Vagina (tissue), 2 donors: ENCODE data around the gene CYP2F1. TPM values are rescaled to one million over a fixed set of nuclear protein-coding genes. Genes with fewer than 3 reads are reported as not detected.
"Not testable (repeated sequence)": the region's sequence is repeated elsewhere in the genome, so short reads cannot be mapped to it uniquely, and the experiment has no call there.

Source experiments
- DNase-seq, 2 donors: peaks; one replicate each; pipeline ENCODE4 v3.0.0-alpha.2; 2017; ENCODE audit errors: extremely low spot score in 2 of 2
- H3K27ac ChIP-seq: fragments of 200-600 bp; sonication (generic); one replicate; pipeline ENCODE4 v1.5.1; 2019
- H3K27me3 ChIP-seq: fragments of 200-600 bp; sonication (generic); one replicate; pipeline ENCODE4 v1.5.1; 2019
- H3K36me3 ChIP-seq, 2 donors: fragments of 200-600 bp; sonication (generic); one replicate each; pipeline ENCODE4 v1.5.1; 2017 to 2019
- H3K4me1 ChIP-seq: fragments of 200-600 bp; sonication (generic); one replicate; pipeline ENCODE4 v1.5.1; 2019
- H3K4me3 ChIP-seq, 2 donors: fragments of 200-600 bp; sonication (generic); 1 replicate in 1 of 2; 2 replicates in 1 of 2; pipeline ENCODE4 v1.5.1; 2016 to 2019
- H3K9me3 ChIP-seq: fragments of 200-600 bp; sonication (generic); one replicate; pipeline ENCODE4 v1.5.1; 2019
- POLR2A ChIP-seq, 2 donors: fragments of 450-650 bp; IDR thresholded peaks; one replicate each; pipeline ENCODE4 v1.6.1; 2017; ENCODE audit warnings: antibody characterized with exemption in 2 of 2, mild to moderate bottlenecking in 2 of 2, moderate library complexity in 2 of 2
- POLR2AphosphoS5 ChIP-seq, 2 donors: sonication (generic); formaldehyde crosslinking; IDR thresholded peaks; one replicate each; pipeline ENCODE4 v1.9.0; 2017; ENCODE audit warnings: antibody characterized with exemption in 2 of 2, mild to moderate bottlenecking in 2 of 2, low read depth in 1 of 2; ENCODE audit not compliant: insufficient read depth in 1 of 2
- intact Hi-C: fragments of 100-400 bp; cut with DNase I; formaldehyde crosslinking; loops from one replicate; pipeline ENCODE4 v1.15.1; 2023
- total RNA-seq: library from RNA; depleted of rRNA; stranded (reverse); fragments of >200 nt; gene quantifications from one replicate; pipeline ENCODE4 v1.2.3, GENCODE V29; 2016
- TF ChIP-seq, protein P1 (sequence below), 3 experiments: fragments of 450-650 bp in 2 of 3; fragments of 200-600 bp in 1 of 3; sonication (generic) in 1 of 3; IDR thresholded peaks; one replicate each; pipeline ENCODE4 v1.5.1; 2017 to 2019; ENCODE audit warnings: antibody characterized with exemption in 3 of 3, mild to moderate bottlenecking in 2 of 3, moderate library complexity in 2 of 3

Gene CYP2F1
- total RNA-seq, 1 donor from 2014 or later = not detected

DNA sequence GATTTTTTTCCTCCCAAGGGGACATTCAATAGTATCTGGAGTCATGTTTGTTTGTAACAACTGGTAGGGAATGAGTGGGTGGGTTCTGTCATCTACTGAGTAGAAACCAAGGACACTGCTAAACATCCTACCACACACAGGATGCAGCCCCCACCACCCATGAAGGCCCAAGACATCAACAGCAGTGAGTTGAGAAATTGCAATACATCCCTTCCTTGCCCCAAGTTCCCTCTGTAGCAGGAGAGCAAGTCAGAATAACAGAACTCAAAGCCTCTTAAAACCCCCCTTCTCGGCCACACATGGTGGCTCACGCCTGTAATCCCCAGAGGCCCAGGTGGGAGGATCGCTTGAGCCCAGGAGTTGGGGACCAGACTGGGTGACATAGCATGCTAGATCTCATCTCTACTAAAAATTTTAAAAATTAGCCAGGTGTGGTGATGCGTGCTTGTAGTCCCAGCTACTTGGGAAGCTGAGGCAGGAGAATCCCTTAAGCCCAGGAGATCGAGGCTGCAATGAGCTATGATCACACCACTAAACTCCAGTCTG, 2.4 kb upstream of the CYP2F1 start:
- H3K27me3 ChIP-seq = no peaks in the 10 kb centered on the region
- H3K36me3 ChIP-seq = no peaks in the 10 kb centered on the region
- intact Hi-C loops = no loop called here
- TF ChIP-seq POLR2A (IDR thresholded peaks at IDR 0.05) (no peak), POLR2AphosphoS5 (IDR thresholded peaks at IDR 0.05; ENCODE audit: insufficient read depth in 1 of 2, low read depth in 1 of 2) (no peak)
- TF ChIP-seq, protein P1, sequence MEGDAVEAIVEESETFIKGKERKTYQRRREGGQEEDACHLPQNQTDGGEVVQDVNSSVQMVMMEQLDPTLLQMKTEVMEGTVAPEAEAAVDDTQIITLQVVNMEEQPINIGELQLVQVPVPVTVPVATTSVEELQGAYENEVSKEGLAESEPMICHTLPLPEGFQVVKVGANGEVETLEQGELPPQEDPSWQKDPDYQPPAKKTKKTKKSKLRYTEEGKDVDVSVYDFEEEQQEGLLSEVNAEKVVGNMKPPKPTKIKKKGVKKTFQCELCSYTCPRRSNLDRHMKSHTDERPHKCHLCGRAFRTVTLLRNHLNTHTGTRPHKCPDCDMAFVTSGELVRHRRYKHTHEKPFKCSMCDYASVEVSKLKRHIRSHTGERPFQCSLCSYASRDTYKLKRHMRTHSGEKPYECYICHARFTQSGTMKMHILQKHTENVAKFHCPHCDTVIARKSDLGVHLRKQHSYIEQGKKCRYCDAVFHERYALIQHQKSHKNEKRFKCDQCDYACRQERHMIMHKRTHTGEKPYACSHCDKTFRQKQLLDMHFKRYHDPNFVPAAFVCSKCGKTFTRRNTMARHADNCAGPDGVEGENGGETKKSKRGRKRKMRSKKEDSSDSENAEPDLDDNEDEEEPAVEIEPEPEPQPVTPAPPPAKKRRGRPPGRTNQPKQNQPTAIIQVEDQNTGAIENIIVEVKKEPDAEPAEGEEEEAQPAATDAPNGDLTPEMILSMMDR (IDR thresholded peaks at IDR 0.05) = no peak
- DNase-seq = no peak
- H3K27ac ChIP-seq = no peak overlapping the region
- no peaks in the 10 kb centered on the region for H3K9me3 ChIP-seq
- H3K4me1 ChIP-seq = no peaks in the 10 kb centered on the region
- no peak overlapping the region for H3K4me3 ChIP-seq

DNA sequence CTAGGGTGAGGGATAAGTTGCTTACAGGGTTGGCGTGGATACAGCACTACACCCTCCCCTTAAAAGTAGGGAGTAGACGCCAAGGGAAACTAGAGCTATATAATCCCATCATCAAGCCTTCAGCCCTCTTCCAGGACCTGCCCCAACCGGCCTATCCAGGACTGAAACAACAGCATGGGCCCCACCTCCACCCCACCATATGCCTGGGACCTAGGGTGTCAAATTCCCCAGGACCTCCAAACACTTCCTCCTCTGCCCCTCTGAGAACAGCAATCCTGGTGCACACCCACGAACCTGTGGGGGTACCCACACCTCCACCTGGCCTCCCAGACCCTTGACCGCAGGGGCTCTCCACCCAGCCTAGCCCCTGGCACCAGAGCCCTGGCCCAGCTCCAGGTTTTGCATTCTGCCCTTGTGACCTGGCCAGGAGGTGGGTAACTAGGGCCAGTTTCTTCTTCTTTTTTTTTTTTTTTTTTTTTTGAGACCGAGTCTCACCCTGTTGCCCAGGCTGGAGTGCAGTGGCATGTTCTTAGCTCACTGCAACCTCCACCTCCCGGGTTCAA, 1.4 kb upstream of the CYP2F1 start:
- no peak overlapping the region for H3K27ac ChIP-seq
- H3K36me3 ChIP-seq = no peaks in the 10 kb centered on the region
- no peak overlapping the region for H3K4me3 ChIP-seq
- no peaks in the 10 kb centered on the region for H3K27me3 ChIP-seq
- TF ChIP-seq POLR2AphosphoS5 (IDR thresholded peaks at IDR 0.05; ENCODE audit: insufficient read depth in 1 of 2, low read depth in 1 of 2) (no peak), POLR2A (IDR thresholded peaks at IDR 0.05) (no peak)
- TF ChIP-seq, protein P1 (IDR thresholded peaks at IDR 0.05) = no peak
- DNase-seq = no peak
- H3K9me3 ChIP-seq = no peaks in the 10 kb centered on the region
- no peaks in the 10 kb centered on the region for H3K4me1 ChIP-seq
- intact Hi-C loops = no loop called here

DNA sequence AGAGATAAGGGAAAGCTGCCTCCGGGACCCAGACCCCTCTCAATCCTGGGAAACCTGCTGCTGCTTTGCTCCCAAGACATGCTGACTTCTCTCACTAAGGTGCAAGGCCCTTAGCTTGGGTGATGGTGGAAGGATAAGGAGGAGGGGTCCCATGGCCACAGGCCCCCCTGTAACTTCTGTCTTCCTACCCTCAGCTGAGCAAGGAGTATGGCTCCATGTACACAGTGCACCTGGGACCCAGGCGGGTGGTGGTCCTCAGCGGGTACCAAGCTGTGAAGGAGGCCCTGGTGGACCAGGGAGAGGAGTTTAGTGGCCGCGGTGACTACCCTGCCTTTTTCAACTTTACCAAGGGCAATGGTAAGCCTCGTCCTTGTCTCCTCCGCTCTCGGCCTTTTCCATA, 2.0 kb downstream of the CYP2F1 start:
- Histone ChIP-seq H3K27ac (no peak overlapping the region), H3K4me1 (no peaks in the 10 kb centered on the region), H3K27me3 (no peaks in the 10 kb centered on the region), H3K36me3 (no peaks in the 10 kb centered on the region), H3K9me3 (no peaks in the 10 kb centered on the region), H3K4me3 (no peak overlapping the region)
- DNase-seq = no peak
- intact Hi-C loops = no loop called here
- TF ChIP-seq, protein P1 (IDR thresholded peaks at IDR 0.05) = no peak
- TF ChIP-seq POLR2A (IDR thresholded peaks at IDR 0.05) (no peak), POLR2AphosphoS5 (IDR thresholded peaks at IDR 0.05; ENCODE audit: insufficient read depth in 1 of 2, low read depth in 1 of 2) (no peak)

DNA sequence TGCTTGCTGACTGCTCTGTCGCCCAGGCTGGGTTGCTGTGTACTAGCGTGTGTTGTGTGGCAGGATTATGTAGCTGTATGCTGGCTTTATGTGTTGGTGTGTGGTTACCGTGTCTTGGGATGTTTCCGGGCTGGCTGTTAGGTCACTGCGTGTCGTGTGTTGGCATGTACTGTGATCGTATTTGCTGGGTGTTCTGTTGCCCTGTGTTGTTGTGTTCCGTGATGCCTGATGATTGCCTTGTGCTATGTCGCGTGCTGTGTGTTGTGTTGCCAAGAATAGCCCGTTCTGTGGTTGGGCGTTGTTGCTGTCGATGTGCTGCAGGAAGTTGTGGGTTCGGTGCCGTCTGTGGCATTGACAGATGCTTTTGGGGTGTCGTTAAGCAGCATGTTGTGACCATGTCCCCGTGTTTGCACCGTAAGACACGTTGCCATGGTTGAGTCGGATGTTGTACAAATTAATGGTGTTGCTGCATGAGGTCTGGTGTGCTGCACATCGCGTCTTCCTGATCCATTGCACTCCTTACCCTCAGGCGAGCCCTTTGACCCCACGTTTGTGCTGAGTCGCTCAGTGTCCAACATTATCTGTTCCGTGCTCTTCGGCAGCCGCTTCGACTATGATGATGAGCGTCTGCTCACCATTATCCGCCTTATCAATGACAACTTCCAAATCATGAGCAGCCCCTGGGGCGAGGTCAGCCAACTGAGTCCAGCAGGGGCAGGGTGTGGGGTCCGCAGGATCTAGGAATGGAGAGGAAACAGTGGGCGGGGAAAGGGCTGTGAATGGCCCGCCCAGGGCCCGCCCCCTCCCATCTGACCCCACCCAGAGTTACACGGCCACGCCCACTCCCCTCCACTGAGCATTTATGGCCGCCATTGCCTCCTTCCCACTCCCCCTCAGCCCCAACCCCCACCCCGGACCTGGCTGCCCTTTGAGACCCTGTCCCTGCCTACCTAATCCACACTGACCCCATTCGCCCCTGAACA, 7.0 kb downstream of the CYP2F1 start:
- not testable (repeated sequence) for H3K4me3 ChIP-seq

DNA sequence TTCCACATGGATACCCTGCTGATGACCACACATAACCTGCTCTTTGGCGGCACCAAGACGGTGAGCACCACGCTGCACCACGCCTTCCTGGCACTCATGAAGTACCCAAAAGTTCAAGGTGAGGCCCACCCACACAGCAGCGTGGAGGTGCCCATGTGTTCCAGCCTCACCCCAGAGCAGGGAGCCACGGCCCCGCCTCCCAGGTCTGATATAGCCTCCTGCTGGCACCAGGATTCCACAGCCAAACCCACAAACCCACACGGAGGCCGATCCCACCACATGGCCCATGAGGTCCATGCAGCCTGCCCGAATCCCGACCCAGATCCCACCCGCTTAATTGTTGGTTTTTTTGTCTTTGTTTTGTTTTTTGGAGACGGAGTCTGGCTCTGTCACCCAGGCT, 8.6 kb downstream of the CYP2F1 start:
- DNase-seq, H3K36me3 ChIP-seq, intact Hi-C loops, H3K27ac ChIP-seq, H3K9me3 ChIP-seq, H3K27me3 ChIP-seq, H3K4me3 ChIP-seq, H3K4me1 ChIP-seq: not testable (repeated sequence)

More for the DNA sequence above, 7.0 kb downstream of the CYP2F1 start:
- H3K27me3 ChIP-seq, DNase-seq, H3K27ac ChIP-seq, H3K9me3 ChIP-seq, H3K4me1 ChIP-seq, H3K36me3 ChIP-seq, intact Hi-C loops: not testable (repeated sequence)
